CMK (cell line): ENCODE data around the gene B4GALNT1.
"Not testable (repeated sequence)": the region's sequence is repeated elsewhere in the genome, so short reads cannot be mapped to it uniquely, and the experiment has no call there.

Source experiments
- DNase-seq: peaks from one replicate; pipeline ENCODE4 v3.0.0-alpha.2; 2010; ENCODE audit warnings: low read depth

Gene B4GALNT1

GRCh38 chr12:57637364-57637763 is 4.4 kb upstream of the B4GALNT1 start:
- DNase-seq = no peak

GRCh38 chr12:57636731-57637130 is 3.7 kb upstream of the B4GALNT1 start:
- not testable (repeated sequence) for DNase-seq

- DNase-seq = no peak
Measured at GRCh38 chr12:57632073-57632957, 686 bp downstream of the B4GALNT1 start.

GRCh38 chr12:57631566-57632072 is 1.4 kb downstream of the B4GALNT1 start:
- no peak for DNase-seq

GRCh38 chr12:57630891-57631433 is 2.0 kb downstream of the B4GALNT1 start:
- DNase-seq = no peak

- DNase-seq = no peak
Measured at GRCh38 chr12:57629897-57630471, 3.0 kb downstream of the B4GALNT1 start.

GRCh38 chr12:57628280-57629191 is 4.5 kb downstream of the B4GALNT1 start:
- DNase-seq = no peak

- no peak for DNase-seq
Measured at GRCh38 chr12:57627501-57628279, 5.3 kb downstream of the B4GALNT1 start.

- no peak for DNase-seq
Measured at GRCh38 chr12:57626921-57627445, 6.0 kb downstream of the B4GALNT1 start.

- no peak for DNase-seq
Measured at GRCh38 chr12:57626111-57626920, 6.7 kb downstream of the B4GALNT1 start.

- no peak for DNase-seq
Measured at GRCh38 chr12:57625261-57626032, 7.6 kb downstream of the B4GALNT1 start.

GRCh38 chr12:57624441-57625220 is 8.4 kb downstream of the B4GALNT1 start:
- no peak for DNase-seq

GRCh38 chr12:57623811-57624390 is 9.1 kb downstream of the B4GALNT1 start:
- DNase-seq = no peak

GRCh38 chr12:57623385-57623784 is 9.6 kb downstream of the B4GALNT1 start:
- no peak for DNase-seq

GRCh38 chr12:57622293-57623245 is 10.4 kb downstream of the B4GALNT1 start:
- no peak for DNase-seq

- DNase-seq = no peak
Measured at GRCh38 chr12:57621497-57622292, 11.3 kb downstream of the B4GALNT1 start.
